H1 (cell line): Measurements from ENCODE around the gene DEFB131A. TPM values are rescaled to one million over a fixed set of nuclear protein-coding genes. Genes with fewer than 3 reads are reported as not detected.
"Not testable (repeated sequence)": the region's sequence is repeated elsewhere in the genome, so short reads cannot be mapped to it uniquely, and the experiment has no call there.

Experiments
- CTCF ChIA-PET: fragments of 300-600 bp; sonication (Branson Sonifier 250); formaldehyde crosslinking; loops from one replicate; lab custom pipeline; 2021; ENCODE audit not compliant: partially characterized antibody; lab: Charles Lee
- POLR2A ChIA-PET: fragments of 300-600 bp; sonication (Branson Sonifier 250); formaldehyde crosslinking; loops from one replicate; lab custom pipeline; 2021; ENCODE audit warnings: inconsistent platforms; ENCODE audit not compliant: partially characterized antibody; lab: Charles Lee
- DNase-seq, 2 experiments: peaks; one replicate each; pipeline versions ENCODE4 v3.0.0 to v3.0.0-alpha.2; 2010 to 2022; ENCODE audit warnings: low spot score in 2 of 2, low read depth in 1 of 2, mixed read lengths in 1 of 2
- FAIRE-seq: peaks from 2 replicates; lab custom pipeline; 2011; peaks lifted over from hg19 to GRCh38; lab: Jason Lieb, UNC
- H2AFZ ChIP-seq: 2 replicates; pipeline ENCODE4 v1.8.1; 2012; ENCODE audit warnings: low read length, inconsistent platforms
- H2AK5ac ChIP-seq: 2 replicates; pipeline ENCODE4 v1.6.1; 2013; ENCODE audit warnings: low read depth, low read length
- H2BK120ac ChIP-seq: replicated peaks from 2 replicates; pipeline ENCODE3; 2013; ENCODE audit warnings: low read depth, low read length, inconsistent platforms
- H2BK12ac ChIP-seq: 2 replicates; pipeline ENCODE4 v1.6.1; 2013; ENCODE audit warnings: low read depth, low read length
- H2BK15ac ChIP-seq: 2 replicates; pipeline ENCODE4 v1.6.1; 2013; ENCODE audit warnings: low read length
- H2BK20ac ChIP-seq: 2 replicates; pipeline ENCODE4 v1.6.1; 2013; ENCODE audit warnings: low read length
- H2BK5ac ChIP-seq: 2 replicates; pipeline ENCODE4 v1.6.1; 2013; ENCODE audit warnings: low read depth, low read length
- H3K14ac ChIP-seq: 2 replicates; pipeline ENCODE4 v1.6.1; 2013; ENCODE audit warnings: inconsistent platforms; ENCODE audit not compliant: insufficient read length
- H3K18ac ChIP-seq: 2 replicates; pipeline ENCODE4 v1.6.1; 2013; ENCODE audit warnings: low read length; ENCODE audit errors: extremely low read depth
- H3K23ac ChIP-seq: 2 replicates; pipeline ENCODE4 v1.6.1; 2013; ENCODE audit warnings: inconsistent platforms; ENCODE audit not compliant: insufficient read length
- H3K23me2 ChIP-seq: 2 replicates; pipeline ENCODE4 v1.6.1; 2013; ENCODE audit warnings: low read depth, low read length
- H3K27ac ChIP-seq: 2 replicates; pipeline ENCODE4 v1.6.1; 2011; ENCODE audit warnings: low read depth, low read length, inconsistent platforms
- H3K27me3 ChIP-seq, 4 experiments: replicated peaks in 1 of 4; 1 replicate in 1 of 4; 2 replicates in 3 of 4; pipeline versions ENCODE4 v1.6.1 to v1.8.1; 2011 to 2013; ENCODE audit warnings: low read length in 3 of 4, mild to moderate bottlenecking in 3 of 4, inconsistent platforms in 2 of 4, mixed read lengths in 2 of 4, moderate library complexity in 1 of 4; ENCODE audit not compliant: control insufficient read depth in 3 of 4, insufficient read depth in 3 of 4; ENCODE audit errors: extremely low read depth in 1 of 4
- H3K36me3 ChIP-seq, 4 experiments: 2 replicates each; pipeline versions ENCODE4 v1.6.1 to v1.8.1; 2011 to 2013; ENCODE audit warnings: mild to moderate bottlenecking in 4 of 4, low read length in 3 of 4, moderate library complexity in 2 of 4, control low read depth in 1 of 4, inconsistent platforms in 1 of 4; ENCODE audit not compliant: insufficient read depth in 4 of 4, control insufficient read depth in 2 of 4
- H3K4ac ChIP-seq: replicated peaks from 2 replicates; pipeline ENCODE3; 2013; ENCODE audit warnings: low read length, low read depth, mixed read lengths, inconsistent platforms; ENCODE audit not compliant: insufficient read length
- H3K4me1 ChIP-seq, 4 experiments: replicated peaks in 1 of 4; 1 replicate in 1 of 4; 2 replicates in 3 of 4; pipeline versions ENCODE4 v1.6.1 to v1.8.1; 2011 to 2013; ENCODE audit warnings: low read length in 3 of 4, inconsistent platforms in 2 of 4, mixed read lengths in 1 of 4; ENCODE audit not compliant: insufficient read depth in 4 of 4, control insufficient read depth in 3 of 4
- H3K4me2 ChIP-seq, 2 experiments: 2 replicates each; pipeline versions ENCODE4 v1.6.1 to v1.8.1; 2011 to 2013; ENCODE audit warnings: low read depth in 2 of 2, low read length in 2 of 2, control low read depth in 1 of 2, inconsistent platforms in 1 of 2, mild to moderate bottlenecking in 1 of 2; ENCODE audit not compliant: insufficient read depth in 1 of 2
- H3K4me3 ChIP-seq, 4 experiments: fragments of 200-600, 300-600 bp in 1 of 4; sonication (generic), shearing (Covaris generic), sonication (Bioruptor Twin) in 1 of 4; 2 replicates each; pipeline versions ENCODE4 v1.5.1 to v1.8.1; 2011 to 2016; ENCODE audit warnings: low read length in 4 of 4, low read depth in 3 of 4, control low read depth in 2 of 4, inconsistent platforms in 2 of 4, mild to moderate bottlenecking in 2 of 4, mixed read lengths in 1 of 4, moderate library complexity in 1 of 4; ENCODE audit not compliant: insufficient read depth in 2 of 4; ENCODE audit errors: extremely low read depth in 1 of 4
- H3K56ac ChIP-seq: replicated peaks from 2 replicates; pipeline ENCODE3; 2013; ENCODE audit warnings: low read depth, mild to moderate bottlenecking, mixed read lengths, low read length, inconsistent platforms; ENCODE audit not compliant: insufficient read length
- H3K79me1 ChIP-seq: 2 replicates; pipeline ENCODE4 v1.6.1; 2013; ENCODE audit warnings: low read depth, low read length, control low read depth
- H3K79me2 ChIP-seq, 2 experiments: 2 replicates each; pipeline versions ENCODE4 v1.6.1 to v1.8.1; 2012 to 2013; ENCODE audit warnings: low read length in 2 of 2, mild to moderate bottlenecking in 2 of 2, inconsistent platforms in 1 of 2; ENCODE audit not compliant: insufficient read depth in 2 of 2, control insufficient read depth in 1 of 2
- H3K9ac ChIP-seq, 4 experiments: replicated peaks in 1 of 4; 1 replicate in 1 of 4; 2 replicates in 3 of 4; pipeline versions ENCODE4 v1.6.1 to v1.8.1; 2011 to 2013; ENCODE audit warnings: low read depth in 3 of 4, low read length in 3 of 4, control low read depth in 2 of 4, mild to moderate bottlenecking in 2 of 4, moderate library complexity in 2 of 4, inconsistent platforms in 1 of 4; ENCODE audit errors: extremely low read depth in 1 of 4
- H3K9me3 ChIP-seq, 2 experiments: 2 replicates each; pipeline versions ENCODE4 v1.6.1 to v1.8.1; 2012 to 2013; ENCODE audit warnings: mild to moderate bottlenecking in 2 of 2, moderate library complexity in 2 of 2, control low read depth in 1 of 2, inconsistent platforms in 1 of 2, low read depth in 1 of 2, low read length in 1 of 2, mixed read lengths in 1 of 2; ENCODE audit not compliant: insufficient read depth in 2 of 2
- H4K20me1 ChIP-seq, 2 experiments: replicated peaks in 1 of 2; 2 replicates each; pipeline versions ENCODE3 to v1.8.1; 2011 to 2013; ENCODE audit warnings: inconsistent platforms in 2 of 2, low read length in 2 of 2, mild to moderate bottlenecking in 1 of 2; ENCODE audit not compliant: insufficient read depth in 2 of 2, control insufficient read depth in 1 of 2
- H4K5ac ChIP-seq: 2 replicates; pipeline ENCODE4 v1.6.1; 2013; ENCODE audit warnings: low read length, low read depth, mixed read lengths, inconsistent platforms; ENCODE audit not compliant: insufficient read length
- H4K8ac ChIP-seq: 2 replicates; pipeline ENCODE4 v1.8.0; 2013; ENCODE audit warnings: mild to moderate bottlenecking, moderate library complexity, low read length, inconsistent platforms; ENCODE audit not compliant: insufficient read depth; ENCODE audit errors: extremely low read depth
- H4K91ac ChIP-seq: replicated peaks from 2 replicates; pipeline ENCODE3; 2013; ENCODE audit warnings: low read length, mixed read lengths, inconsistent platforms; ENCODE audit not compliant: insufficient read length
- WGBS, 2 experiments: shearing (Covaris generic) in 1 of 2; methylation state at CpG; one replicate each; pipeline versions ENCODE4 v1.1.6 to v1.1.7; 2013 to 2015; ENCODE audit warnings: low lambda C conversion rate in 2 of 2, mixed read lengths in 2 of 2, inconsistent platforms in 1 of 2, low coverage in 1 of 2, missing lambda C conversion rate in 1 of 2; ENCODE audit not compliant: insufficient replicate concordance in 2 of 2, insufficient coverage in 1 of 2, insufficient read length in 1 of 2; ENCODE audit errors: extremely low coverage in 1 of 2, missing lambda C conversion rate in 1 of 2; 5-methylcytosine and 5-hydroxymethylcytosine counted together
- polyA plus RNA-seq, 7 experiments: library from polyadenylated mRNA; depleted of rRNA in 3 of 7; stranded (reverse) in 5 of 7; unstranded in 2 of 7; fragments of >200 nt in 5 of 7; fragments of 200-250 nt in 2 of 7; gene quantifications; 1 replicate in 5 of 7; 2 replicates in 1 of 7; 4 replicates in 1 of 7; pipeline versions ENCODE4 v1.2.1 to v1.2.3, GENCODE V29; 2011 to 2013; ENCODE audit warnings: missing spikeins in 2 of 7, mixed read lengths in 2 of 7
- total RNA-seq: library from RNA; stranded (reverse); fragmentation: NEBNext Ultra II Directional; extraction: Animal tissue kit (Norgen Biotek cat#: 25700); gene quantifications from 2 replicates; pipeline ENCODE4 v1.2.1, GENCODE V29; 2021

DEFB131A gene
- total and polyA plus RNA-seq, 2 of the 8 experiments (the other 6 are each of a cell fraction or from before 2014, with no cell fraction given), result not detected

DNA sequence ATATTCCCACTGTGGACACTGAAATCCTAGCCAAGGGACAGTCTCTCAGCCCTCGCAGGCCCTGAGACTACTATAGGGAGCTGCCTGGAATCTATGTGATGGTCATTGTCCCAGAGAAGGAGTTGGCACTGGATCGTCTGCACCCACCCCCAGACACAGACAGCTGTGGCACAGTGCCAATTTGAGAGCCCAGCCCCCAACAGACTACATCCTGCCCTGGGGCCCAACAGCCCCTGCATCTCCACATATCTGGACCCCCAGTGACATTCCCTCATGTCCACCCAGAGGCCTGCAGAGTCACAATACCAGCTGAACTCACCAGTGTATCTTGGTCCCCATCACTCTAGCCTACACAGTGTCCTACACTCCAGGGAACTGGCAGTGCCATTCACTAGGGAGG, 38.4 kb upstream of the DEFB131A start:
- H3K27me3 ChIP-seq, H4K91ac ChIP-seq, H3K4me2 ChIP-seq, H3K23ac ChIP-seq, H3K14ac ChIP-seq, H3K4me1 ChIP-seq, H2BK5ac ChIP-seq, H4K5ac ChIP-seq, H2BK120ac ChIP-seq, H3K23me2 ChIP-seq, H2BK15ac ChIP-seq, H3K9ac ChIP-seq, CTCF ChIA-PET, H2BK12ac ChIP-seq, H2AFZ ChIP-seq, H3K56ac ChIP-seq, H3K79me2 ChIP-seq, H3K79me1 ChIP-seq, H3K4ac ChIP-seq, H4K8ac ChIP-seq, FAIRE-seq, H3K18ac ChIP-seq, H4K20me1 ChIP-seq, DNase-seq, H3K4me3 ChIP-seq, H3K36me3 ChIP-seq, POLR2A ChIA-PET, H2AK5ac ChIP-seq, H2BK20ac ChIP-seq, H3K27ac ChIP-seq: not testable (repeated sequence)
- peaks cover 13 to 33% of the 10 kb centered on the region in 2 experiments; a peak in 3 of 4 replicates for H3K9me3 ChIP-seq
- 91% methylated on average over 2 of the region's 2 CpGs; no CpG with 5 or more reads in 1 of the 2 experiments for WGBS, 2 experiments

DNA sequence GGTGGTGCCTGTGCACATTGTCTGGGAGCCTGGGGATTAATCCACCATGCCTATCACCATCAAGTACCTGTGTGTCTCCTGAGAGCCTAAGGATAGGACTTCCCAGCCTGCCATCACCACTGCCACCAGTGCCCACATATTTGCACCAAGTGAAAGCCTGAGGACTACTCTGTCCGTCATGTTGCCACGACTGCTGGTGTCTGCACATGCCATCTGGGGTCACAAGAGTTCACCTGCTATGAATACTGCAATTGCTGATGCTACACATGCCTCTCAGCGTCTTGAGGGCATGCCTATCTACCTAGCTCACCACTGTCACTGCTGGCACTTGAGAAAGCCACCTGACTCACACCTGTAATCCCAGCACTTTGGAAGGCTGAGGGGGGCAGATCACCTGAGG, 37.7 kb upstream of the DEFB131A start:
- H4K5ac ChIP-seq, H4K8ac ChIP-seq, H3K4me2 ChIP-seq, H3K23me2 ChIP-seq, H3K79me2 ChIP-seq, H2BK120ac ChIP-seq, POLR2A ChIA-PET, H2BK20ac ChIP-seq, CTCF ChIA-PET, H3K18ac ChIP-seq, H3K4ac ChIP-seq, H3K27ac ChIP-seq, H3K4me3 ChIP-seq, H3K14ac ChIP-seq, H2BK12ac ChIP-seq, H3K56ac ChIP-seq, H4K20me1 ChIP-seq, H2BK5ac ChIP-seq, H3K27me3 ChIP-seq, DNase-seq, H3K4me1 ChIP-seq, H2AFZ ChIP-seq, H2AK5ac ChIP-seq, H3K79me1 ChIP-seq, H4K91ac ChIP-seq, H3K9ac ChIP-seq, H2BK15ac ChIP-seq, H3K36me3 ChIP-seq, H3K23ac ChIP-seq, FAIRE-seq: not testable (repeated sequence)
- H3K9me3 ChIP-seq, result peaks cover 13 to 29% of the 10 kb centered on the region in 2 experiments; a peak in 3 of 4 replicates
- WGBS, 2 experiments, result 89% methylated on average over 3 of the region's 3 CpGs; no CpG with 5 or more reads in 1 of the 2 experiments
